Stimulated activated CD4-positive, alpha-beta T cell treated with anti-CD3 and anti-CD28 coated beads, Interleukin-2, amount 100 ng/mL, for 4 hours (primary cell): ENCODE data around the gene NPNT.

ENCODE experiments used
- DNase-seq: peaks from one replicate; pipeline ENCODE4 v3.0.0-alpha.2; 2020; ENCODE audit warnings: low read depth

The NPNT gene

DNA sequence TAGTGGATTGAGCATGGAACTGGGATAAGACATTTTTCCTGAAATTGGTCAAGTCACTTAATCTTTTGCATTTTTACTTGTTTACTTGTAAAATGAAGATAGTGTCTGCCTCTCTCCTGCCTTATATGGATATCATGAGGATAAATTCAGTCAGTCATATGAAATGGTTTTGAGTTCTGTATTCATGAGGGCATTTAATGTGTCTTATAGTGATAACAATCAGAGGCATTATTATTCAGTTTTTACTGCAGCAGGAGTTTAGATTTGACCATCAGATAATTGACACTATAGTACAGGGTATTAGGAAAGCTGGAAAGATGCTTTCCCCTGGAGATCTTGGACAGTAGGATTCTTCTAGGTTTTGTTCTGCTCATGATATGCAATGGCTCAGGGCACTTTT is 26.0 kb downstream of the NPNT start:
- no peak for DNase-seq

DNA sequence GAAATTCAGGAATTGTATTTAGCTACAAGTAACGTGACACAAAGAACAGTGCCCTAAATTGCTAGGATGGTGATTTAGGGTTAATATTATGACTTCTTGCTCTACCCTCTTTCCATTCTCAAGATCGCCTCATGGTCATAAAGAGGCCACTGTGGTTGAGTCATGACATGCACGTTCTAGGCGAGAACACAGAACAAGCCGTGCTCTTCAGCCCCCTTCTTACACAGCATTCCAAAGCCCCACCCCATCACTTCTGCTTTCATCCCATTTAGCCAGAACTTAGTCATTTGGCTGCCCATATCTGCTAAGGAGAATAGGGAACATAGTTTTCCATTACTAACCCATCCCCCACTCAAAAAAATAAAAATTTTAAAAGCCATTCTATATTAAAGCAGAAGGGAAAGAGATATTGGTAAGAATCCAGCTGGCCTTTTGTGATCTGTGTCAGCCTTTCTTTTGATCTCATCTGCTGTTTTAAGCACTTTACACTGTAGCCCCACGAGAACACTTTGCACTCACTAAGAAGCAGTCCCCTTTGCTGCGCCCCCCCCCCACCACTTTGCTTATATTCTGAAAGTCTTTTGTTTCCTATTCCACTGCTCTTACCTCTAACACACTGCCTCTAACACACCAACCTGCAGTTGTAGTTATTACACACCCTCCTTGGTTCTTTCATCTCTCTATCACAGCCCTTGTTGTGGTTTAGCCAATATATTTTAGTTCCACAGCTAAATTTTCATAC is 28.4 kb downstream of the NPNT start:
- DNase-seq = no peak

DNA sequence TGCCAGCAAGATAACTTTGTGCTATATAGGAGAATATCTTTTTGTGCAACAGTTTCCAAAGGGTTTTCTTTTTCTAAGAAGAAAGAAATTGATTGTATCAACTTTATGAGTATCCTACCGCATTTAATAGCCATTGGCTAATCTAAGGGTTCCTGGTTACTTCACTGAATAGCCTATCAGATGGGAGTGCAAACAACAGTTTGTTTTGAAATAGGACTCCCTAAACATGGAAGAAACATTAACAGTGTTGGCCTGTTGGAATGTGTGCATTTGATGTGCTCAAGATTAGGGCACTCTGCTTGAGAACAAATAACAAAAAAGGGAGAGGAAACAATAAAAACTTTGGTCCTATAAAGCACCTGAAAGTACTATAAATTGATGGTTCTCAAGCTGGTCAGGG is 29.1 kb downstream of the NPNT start:
- DNase-seq = no peak

- no peak for DNase-seq
Measured at GRCh38 chr4:105930698-105931097, 35.4 kb downstream of the NPNT start.

- no peak for DNase-seq
Measured at GRCh38 chr4:105933083-105933482, 37.8 kb downstream of the NPNT start.

GRCh38 chr4:105934386-105934785 is 39.1 kb downstream of the NPNT start:
- DNase-seq = no peak

DNA sequence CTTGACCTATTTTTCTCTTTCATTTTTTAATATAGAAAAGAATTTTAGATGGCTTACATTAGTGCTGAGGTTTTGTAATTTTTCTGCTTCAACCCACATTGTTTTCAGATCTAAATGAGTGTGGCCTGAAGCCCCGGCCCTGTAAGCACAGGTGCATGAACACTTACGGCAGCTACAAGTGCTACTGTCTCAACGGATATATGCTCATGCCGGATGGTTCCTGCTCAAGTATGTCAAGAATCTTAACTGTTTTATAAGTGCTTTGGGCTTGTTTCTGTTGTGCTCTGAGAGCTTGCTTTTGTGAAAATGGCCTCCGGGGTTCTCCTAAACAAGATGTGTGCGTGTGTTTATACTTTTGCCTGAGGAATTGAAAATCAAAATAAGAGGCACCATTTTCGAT is 41.6 kb downstream of the NPNT start:
- no peak for DNase-seq

DNA sequence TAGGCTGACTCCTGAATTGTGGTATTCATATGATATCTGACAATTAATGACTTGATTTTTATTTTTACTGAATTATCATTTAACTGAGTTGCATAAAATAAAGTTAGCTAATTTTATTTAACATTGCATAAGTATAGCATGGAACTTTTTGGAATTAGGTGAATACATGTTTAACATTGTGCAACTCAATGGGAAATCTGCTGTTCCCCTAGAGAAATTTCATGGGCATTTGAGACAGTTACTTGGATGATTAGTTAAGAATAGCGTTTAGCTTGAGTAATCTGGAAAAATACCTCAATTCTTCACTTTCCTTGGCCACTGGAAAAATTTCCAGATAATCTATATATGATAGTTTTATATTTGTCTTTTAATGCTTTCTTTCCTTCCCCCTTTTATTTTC is 42.5 kb downstream of the NPNT start:
- no peak for DNase-seq

- DNase-seq = no peak
Measured at GRCh38 chr4:105943234-105943633, 48.0 kb downstream of the NPNT start.

GRCh38 chr4:105944540-105944939 is 49.3 kb downstream of the NPNT start:
- no peak for DNase-seq

GRCh38 chr4:105946771-105947170 is 51.5 kb downstream of the NPNT start:
- DNase-seq = no peak

DNA sequence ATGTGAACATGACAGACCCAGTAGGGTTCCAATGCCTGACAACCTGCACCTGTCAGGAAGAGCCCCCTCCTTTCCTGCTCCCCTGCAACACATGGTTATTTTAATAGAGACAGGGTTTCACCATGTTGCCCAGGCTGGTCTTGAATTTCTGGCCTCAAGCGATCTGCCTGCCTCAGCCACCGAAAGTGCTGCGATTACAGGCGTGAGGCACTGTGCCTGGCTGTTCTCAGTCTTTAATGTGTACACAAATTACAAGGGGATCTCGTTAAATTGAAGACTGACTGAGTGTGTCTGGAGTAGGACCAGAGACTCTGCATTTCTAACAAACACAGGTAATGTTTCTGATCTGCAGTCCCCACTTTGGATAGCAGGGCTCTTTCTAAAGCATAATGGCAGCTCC is 55.4 kb downstream of the NPNT start:
- no peak for DNase-seq

- DNase-seq = no peak
Measured at GRCh38 chr4:105951198-105951597, 55.9 kb downstream of the NPNT start.

GRCh38 chr4:105952591-105952990 is 57.3 kb downstream of the NPNT start:
- no peak for DNase-seq

- DNase-seq = no peak
Measured at GRCh38 chr4:105956569-105956968, 61.3 kb downstream of the NPNT start.

GRCh38 chr4:105957680-105958079 is 62.4 kb downstream of the NPNT start:
- DNase-seq = no peak

GRCh38 chr4:105963461-105964400 is 68.5 kb downstream of the NPNT start:
- no peak for DNase-seq

GRCh38 chr4:105965183-105965800 is 70.0 kb downstream of the NPNT start:
- DNase-seq = no peak

DNA sequence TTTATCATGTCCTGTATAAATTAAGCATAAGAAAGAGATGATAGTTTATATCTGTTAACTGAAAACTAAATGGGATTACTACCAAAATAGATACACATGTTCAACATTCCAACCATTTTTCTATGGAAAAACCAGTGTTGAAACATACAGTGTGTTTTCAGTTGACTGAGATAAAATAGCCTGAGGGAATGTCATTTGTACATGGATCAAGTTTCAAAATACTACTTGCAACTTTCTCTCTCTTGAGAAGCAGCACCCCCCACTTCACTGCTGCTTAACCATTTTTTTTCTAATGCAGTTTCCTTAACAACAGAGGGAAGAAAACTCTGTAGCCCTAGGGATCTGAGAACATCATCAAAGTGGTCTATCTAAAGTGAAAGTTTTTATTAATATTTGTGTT is 70.8 kb downstream of the NPNT start:
- no peak for DNase-seq

DNA sequence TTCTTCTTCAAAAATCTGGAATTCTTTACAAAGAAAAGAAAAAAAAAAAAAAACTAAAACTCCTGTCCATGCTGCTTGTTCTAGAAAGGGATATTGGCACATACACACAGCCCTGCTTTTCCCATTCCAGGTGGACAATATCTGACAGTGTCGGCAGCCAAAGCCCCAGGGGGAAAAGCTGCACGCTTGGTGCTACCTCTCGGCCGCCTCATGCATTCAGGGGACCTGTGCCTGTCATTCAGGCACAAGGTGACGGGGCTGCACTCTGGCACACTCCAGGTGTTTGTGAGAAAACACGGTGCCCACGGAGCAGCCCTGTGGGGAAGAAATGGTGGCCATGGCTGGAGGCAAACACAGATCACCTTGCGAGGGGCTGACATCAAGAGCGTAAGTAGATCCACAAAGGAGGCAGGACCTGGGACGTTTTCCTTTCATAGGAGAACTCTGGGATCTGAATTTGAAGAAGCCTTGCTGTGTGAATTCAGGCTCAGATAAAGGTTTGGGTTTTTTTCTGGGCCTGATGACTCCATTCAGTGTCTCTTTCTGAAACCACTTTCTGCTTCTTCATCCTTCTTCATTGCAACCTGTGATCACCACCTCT is 71.9 kb downstream of the NPNT start:
- DNase-seq = no peak

DNA sequence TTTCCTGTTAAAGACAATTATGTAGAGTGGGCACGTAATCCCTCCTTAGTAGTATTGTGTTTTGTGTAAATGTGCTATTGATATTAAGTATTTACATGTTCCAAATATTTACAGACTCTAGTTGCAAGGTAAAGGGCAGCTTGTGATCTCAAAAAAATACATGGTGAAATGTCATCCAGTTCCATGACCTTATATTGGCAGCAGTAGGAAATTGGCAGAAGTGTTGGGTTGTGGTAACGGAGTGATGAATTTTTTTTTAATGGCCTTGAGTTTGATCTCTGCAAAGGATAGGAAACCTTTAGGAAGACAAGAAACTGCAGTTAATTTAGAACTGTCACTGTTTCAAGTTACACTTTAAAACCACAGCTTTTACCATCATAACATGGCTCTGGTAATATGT is 74.3 kb downstream of the NPNT start:
- DNase-seq = no peak

DNA sequence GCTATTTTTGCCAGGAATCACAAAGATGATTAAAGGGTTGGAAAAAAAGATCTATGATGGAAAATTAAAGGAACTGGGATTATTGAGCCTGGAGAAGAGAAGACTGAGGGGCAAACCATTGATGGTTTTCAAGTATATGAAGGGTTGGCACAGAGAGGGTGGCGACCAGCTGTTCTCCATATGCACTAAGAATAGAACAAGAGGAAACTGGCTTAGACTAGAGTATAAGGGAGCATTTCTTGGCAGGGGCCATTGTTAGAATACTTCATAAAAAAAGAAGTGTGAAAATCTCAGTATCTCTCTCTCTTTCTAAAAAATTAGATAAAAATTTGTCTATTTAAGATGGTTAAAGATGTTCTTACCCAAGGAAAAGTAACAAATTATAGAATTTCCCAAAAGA is 75.1 kb downstream of the NPNT start:
- no peak for DNase-seq

- DNase-seq = no peak
Measured at GRCh38 chr4:105971036-105971435, 75.8 kb downstream of the NPNT start.
